ENCODE results near the gene TBC1D23. TPM values are rescaled to one million over a fixed set of nuclear protein-coding genes. Genes with fewer than 3 reads are reported as not detected.
"Not testable (repeated sequence)": the region's sequence is repeated elsewhere in the genome, so short reads cannot be mapped to it uniquely, and the experiment has no call there.

Gene TBC1D23
- total RNA-seq, 4 donors from 2014 or later: 40.7 to 397 (median 101) TPM

DNA sequence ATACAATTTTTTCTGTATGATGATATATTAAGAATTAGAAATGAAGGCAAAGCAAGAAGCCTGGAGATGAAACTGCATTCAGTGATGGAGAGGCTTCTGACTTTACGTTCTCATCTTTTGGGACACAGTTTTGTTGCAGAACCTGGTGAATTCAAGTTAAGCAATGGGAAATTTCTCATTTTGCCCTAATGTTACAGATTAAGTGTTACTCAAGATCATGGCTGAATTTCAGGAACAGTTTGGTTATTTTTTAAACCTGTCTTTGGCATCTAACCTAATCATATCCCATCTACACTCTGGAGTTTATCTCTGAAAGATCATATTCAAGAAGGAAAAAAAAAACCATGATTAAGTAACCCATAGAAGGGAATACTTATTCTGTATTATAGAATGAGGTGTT lies 79.7 kb downstream of the TBC1D23 start:
- Histone ChIP-seq H3K27ac (no peak overlapping the region), H3K4me3 (no peak overlapping the region), H3K27me3 (no peaks in the 10 kb centered on the region), H3K36me3 (no peaks in the 10 kb centered on the region), H3K4me1 (no peaks in the 10 kb centered on the region), H3K9me3 (no peaks in the 10 kb centered on the region)
- DNase-seq: no peak
- intact Hi-C loops (cut with DNase I; ENCODE audit: low total_unique reads): no loop called here
- TF ChIP-seq, protein P1, sequence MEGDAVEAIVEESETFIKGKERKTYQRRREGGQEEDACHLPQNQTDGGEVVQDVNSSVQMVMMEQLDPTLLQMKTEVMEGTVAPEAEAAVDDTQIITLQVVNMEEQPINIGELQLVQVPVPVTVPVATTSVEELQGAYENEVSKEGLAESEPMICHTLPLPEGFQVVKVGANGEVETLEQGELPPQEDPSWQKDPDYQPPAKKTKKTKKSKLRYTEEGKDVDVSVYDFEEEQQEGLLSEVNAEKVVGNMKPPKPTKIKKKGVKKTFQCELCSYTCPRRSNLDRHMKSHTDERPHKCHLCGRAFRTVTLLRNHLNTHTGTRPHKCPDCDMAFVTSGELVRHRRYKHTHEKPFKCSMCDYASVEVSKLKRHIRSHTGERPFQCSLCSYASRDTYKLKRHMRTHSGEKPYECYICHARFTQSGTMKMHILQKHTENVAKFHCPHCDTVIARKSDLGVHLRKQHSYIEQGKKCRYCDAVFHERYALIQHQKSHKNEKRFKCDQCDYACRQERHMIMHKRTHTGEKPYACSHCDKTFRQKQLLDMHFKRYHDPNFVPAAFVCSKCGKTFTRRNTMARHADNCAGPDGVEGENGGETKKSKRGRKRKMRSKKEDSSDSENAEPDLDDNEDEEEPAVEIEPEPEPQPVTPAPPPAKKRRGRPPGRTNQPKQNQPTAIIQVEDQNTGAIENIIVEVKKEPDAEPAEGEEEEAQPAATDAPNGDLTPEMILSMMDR (IDR thresholded peaks at IDR 0.05): no peak
- TF ChIP-seq POLR2A (IDR thresholded peaks at IDR 0.05): no peak

DNA sequence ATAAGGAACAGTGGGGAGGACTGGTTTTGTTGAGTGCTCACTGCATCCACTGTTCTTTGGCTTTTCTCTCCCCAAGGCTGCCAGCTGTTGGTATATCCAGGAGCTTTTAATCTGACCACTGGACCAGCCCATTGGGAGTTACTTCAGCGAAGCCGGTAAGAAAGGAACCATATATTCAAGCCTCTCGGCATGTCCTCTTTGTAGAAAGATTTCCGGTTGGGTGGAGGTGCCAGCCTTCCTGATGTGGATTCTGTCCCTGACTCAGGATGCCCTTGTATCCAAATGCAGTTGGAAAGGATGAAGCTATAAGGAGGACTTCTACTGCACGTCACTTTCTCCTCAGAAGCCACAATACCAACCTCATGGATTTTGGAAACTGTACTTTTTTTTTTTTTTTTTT lies 87.9 kb downstream of the TBC1D23 start:
- TF ChIP-seq, protein P1 (IDR thresholded peaks at IDR 0.05): no peak
- no peak for TF ChIP-seq POLR2A (IDR thresholded peaks at IDR 0.05)
- no peak for DNase-seq
- H3K27me3 ChIP-seq: no peaks in the 10 kb centered on the region
- no peaks in the 10 kb centered on the region for H3K36me3 ChIP-seq
- no peak overlapping the region for H3K4me3 ChIP-seq
- no peak overlapping the region for H3K27ac ChIP-seq
- H3K4me1 ChIP-seq: no peaks in the 10 kb centered on the region
- intact Hi-C loops (cut with DNase I; ENCODE audit: low total_unique reads): no loop called here
- no peaks in the 10 kb centered on the region for H3K9me3 ChIP-seq

DNA sequence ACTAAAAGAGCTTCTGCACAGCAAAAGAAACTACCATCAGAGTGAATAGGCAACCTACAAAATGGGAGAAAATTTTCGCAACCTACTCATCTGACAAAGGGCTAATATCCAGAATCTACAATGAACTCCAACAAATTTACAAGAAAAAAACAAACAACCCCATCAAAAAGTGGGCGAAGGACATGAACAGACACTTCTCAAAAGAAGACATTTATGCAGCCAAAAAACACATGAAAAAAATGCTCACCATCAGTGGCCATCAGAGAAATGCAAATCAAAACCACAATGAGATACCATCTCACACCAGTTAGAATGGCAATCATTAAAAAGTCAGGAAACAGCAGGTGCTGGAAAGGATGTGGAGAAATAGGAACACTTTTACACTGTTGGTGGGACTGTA lies 91.0 kb downstream of the TBC1D23 start:
- H3K4me1 ChIP-seq; intact Hi-C loops (cut with DNase I; ENCODE audit: low total_unique reads); H3K27me3 ChIP-seq; H3K4me3 ChIP-seq; H3K9me3 ChIP-seq; H3K27ac ChIP-seq; H3K36me3 ChIP-seq; DNase-seq: not testable (repeated sequence)

DNA sequence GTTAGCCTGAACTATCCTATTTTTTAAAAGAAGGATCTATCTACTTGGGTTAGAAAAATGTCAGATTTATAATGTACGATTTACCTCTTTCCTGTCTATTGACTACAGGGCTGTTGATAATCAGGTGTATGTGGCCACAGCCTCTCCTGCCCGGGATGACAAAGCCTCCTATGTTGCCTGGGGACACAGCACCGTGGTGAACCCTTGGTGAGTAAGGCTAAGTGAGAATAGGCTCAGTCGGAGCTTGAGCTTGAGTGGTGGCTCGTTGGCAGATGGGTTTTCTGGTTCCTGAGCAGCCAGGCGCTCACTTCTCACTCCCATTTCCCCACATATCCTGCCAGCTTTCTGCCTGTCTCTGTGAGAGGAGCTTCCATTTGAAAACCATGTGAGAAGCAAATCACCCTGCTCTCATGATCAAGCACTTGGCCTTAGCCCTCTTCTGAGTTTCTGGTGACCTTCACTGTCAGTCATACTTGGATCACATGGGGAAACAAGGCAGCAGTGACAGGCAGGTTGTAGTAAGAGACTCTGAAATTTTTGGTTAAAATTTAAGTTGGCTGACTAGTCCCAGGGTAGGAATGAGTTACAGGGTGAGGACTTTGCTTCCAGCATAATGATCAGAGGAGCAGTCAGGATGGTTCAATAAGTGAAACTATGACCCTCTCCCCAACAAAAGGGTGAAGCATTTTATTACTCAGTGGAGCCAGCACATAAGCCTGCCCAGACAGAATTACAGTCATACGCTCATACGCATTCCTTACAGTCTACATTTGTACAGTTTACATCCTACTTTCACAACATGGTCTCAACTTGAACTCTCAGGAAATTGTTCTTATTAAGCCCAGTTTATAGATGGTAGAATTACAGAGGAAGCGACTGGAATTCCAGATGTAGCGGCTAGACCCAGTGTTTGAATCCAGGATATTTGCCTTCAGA lies 91.8 kb downstream of the TBC1D23 start:
- no peak for TF ChIP-seq POLR2A (IDR thresholded peaks at IDR 0.05)
- TF ChIP-seq, protein P1 (IDR thresholded peaks at IDR 0.05): no peak
- DNase-seq: no peak
- Histone ChIP-seq H3K9me3 (no peaks in the 10 kb centered on the region), H3K27ac (no peak overlapping the region), H3K36me3 (no peaks in the 10 kb centered on the region), H3K4me3 (no peak overlapping the region), H3K4me1 (no peaks in the 10 kb centered on the region), H3K27me3 (no peaks in the 10 kb centered on the region)
- intact Hi-C loops (cut with DNase I; ENCODE audit: low total_unique reads): no loop called here

DNA sequence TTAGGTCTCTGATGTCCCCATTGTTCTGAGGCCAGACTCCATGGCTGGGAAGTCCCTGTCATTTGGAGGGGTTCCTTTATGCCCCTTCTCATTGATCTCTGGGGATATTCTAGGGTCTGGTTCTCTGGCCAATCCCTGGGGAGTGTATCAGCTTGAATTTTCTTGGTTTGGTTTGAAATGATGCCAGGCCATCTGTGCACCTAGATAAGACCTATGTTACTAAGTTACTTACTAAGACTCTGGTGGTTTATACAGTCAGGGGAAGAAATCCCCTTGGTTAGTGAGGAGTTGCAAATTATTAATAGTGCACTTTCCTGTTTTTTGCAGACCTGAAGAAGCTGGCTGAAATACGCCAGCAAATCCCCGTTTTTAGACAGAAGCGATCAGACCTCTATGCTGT lies 94.1 kb downstream of the TBC1D23 start:
- no peaks in the 10 kb centered on the region for H3K9me3 ChIP-seq
- H3K4me3 ChIP-seq: no peak overlapping the region
- DNase-seq: no peak
- H3K36me3 ChIP-seq: no peaks in the 10 kb centered on the region
- TF ChIP-seq POLR2A (IDR thresholded peaks at IDR 0.05): no peak
- TF ChIP-seq, protein P1 (IDR thresholded peaks at IDR 0.05): no peak
- H3K27ac ChIP-seq: no peak overlapping the region
- no peaks in the 10 kb centered on the region for H3K27me3 ChIP-seq
- intact Hi-C loops (cut with DNase I; ENCODE audit: low total_unique reads): no loop called here
- no peaks in the 10 kb centered on the region for H3K4me1 ChIP-seq

Data from uterus (tissue), 4 donors.